Measurements from ENCODE around the gene LARP1B.
"Not testable (repeated sequence)": the region's sequence is repeated elsewhere in the genome, so short reads cannot be mapped to it uniquely, and the experiment has no call there.

Gene LARP1B

DNA sequence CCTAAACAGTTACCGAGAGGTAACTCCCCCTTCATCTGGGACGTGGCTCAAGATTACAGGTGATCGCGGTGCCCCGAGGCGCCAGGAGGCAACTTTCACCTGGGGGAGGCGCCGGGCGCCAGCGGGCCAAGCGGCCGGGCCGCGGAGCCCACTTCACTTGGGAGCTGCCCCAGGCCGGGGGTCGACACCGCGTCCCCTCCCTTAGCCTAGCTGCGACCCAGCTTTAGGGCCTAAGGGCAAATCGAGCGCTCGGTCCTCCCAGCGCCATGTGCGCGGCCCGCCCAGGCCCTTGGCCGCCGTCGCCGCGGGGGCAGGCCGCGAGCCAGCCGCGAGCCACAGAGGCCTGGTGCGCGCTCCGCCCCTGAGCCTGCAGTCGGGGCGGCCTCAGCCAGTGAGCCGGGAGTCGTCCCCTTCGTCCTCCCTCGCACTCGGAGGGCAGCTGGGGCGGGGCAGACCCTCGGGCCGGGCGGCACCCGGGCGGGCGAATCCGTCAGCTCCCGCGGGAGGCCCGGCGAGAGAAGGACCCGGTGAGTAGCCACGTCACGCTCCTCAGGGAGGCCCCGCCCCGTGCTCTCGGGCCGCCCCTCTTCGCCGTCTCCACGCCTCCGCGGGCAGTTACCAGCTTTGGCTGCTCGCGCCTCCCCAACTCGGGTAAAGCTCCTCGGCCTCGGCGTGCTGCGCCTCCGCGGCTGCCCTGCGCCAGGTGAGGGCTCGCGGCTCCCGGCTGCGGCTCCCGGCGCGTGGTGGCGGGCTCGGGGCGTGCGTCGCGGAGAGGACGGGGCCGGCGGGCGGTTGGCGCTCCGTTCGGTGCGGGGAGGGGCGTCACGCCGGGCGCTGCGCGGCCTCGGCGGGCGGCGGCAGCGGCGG, at the start of gene LARP1B:
TSS of gene LARP1B (plus strand) at position 614 of the 867 bp plus-strand sequence. CDS start 13,640 bp downstream, outside the sequence.
- peak within 1 kb of the TSS; percentile 87 for H3K4me3 Mint-ChIP-seq
- peak within 1 kb of the TSS; percentile 93 for H3K27ac Mint-ChIP-seq
- DNase-seq = peak; percentile 97
- no peaks in the 10 kb centered on the region for H3K9me3 Mint-ChIP-seq
- peaks cover 23% of the 10 kb centered on the region for H3K4me1 Mint-ChIP-seq (ENCODE audit: low read depth)
- H3K36me3 Mint-ChIP-seq (ENCODE audit: low read depth) = peaks cover 5% of the 10 kb centered on the region
- no peaks in the 10 kb centered on the region for H3K27me3 Mint-ChIP-seq

GRCh38 chr4:128025319-128025718, 35.8 kb upstream of the LARP1B start:
- Mint-ChIP-seq H3K9me3 (no peaks in the 10 kb centered on the region), H3K27me3 (no peaks in the 10 kb centered on the region), H3K36me3 (ENCODE audit: low read depth) (peaks cover 84% of the 10 kb centered on the region), H3K4me1 (ENCODE audit: low read depth) (no peaks in the 10 kb centered on the region), H3K4me3 (no peak overlapping the region), H3K27ac (no peak overlapping the region)
- DNase-seq = no peak

DNA sequence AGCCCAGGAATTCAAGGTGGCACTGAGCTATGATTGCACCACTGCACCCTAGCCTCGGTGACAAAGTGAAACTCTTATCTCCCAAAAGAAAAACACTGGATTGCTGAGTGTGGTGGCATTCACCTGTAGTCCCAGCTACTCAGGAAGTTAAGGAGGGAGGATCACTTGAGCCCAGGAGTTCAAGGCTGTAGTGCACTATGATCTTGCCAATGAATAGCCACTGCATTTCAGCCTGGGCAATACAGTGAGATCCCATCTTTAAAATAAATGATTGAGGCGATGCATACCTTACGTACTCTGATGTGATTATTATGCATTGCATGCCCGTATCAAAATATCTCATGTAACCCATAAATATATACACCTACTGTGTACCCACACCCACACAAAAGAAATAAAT, 31.2 kb upstream of the LARP1B start:
- Mint-ChIP-seq H3K27ac (no peak overlapping the region), H3K4me3 (no peak overlapping the region), H3K4me1 (ENCODE audit: low read depth) (no peaks in the 10 kb centered on the region), H3K27me3 (no peaks in the 10 kb centered on the region), H3K36me3 (ENCODE audit: low read depth) (peaks cover 71% of the 10 kb centered on the region), H3K9me3 (no peaks in the 10 kb centered on the region)
- DNase-seq = no peak

DNA sequence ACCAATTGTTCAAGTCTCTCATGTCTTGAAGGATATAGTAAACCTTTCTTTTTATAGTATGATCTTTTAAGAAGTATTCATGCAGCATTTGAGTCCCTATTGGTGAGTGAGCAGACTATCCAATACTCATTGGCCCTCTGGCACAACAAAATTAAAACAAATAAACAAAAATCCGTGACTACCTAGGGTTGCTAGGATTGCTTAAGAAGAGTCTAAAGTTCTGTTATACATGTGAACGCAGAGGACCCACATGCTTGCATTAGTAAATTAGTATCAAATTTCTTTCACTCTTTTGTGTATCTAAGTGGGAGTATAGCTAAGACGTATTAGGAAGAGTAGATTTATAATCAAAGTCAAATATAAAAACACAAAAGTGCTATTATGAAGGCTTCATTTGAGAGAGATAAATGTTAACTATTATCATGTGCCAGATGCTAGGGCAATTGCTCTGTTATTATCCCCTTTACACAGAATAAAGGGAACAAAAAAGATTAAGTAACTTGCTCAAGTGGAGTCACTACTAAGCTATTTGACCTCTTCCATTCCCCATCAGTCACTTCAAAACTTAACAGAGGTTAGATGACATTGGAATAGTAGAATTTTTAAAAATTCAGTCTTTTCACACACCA, 29.2 kb upstream of the LARP1B start:
- Mint-ChIP-seq H3K27me3 (no peaks in the 10 kb centered on the region), H3K4me1 (ENCODE audit: low read depth) (no peaks in the 10 kb centered on the region), H3K36me3 (ENCODE audit: low read depth) (peaks cover 64% of the 10 kb centered on the region), H3K27ac (no peak overlapping the region), H3K4me3 (no peak overlapping the region), H3K9me3 (no peaks in the 10 kb centered on the region)
- no peak for DNase-seq

GRCh38 chr4:128039568-128039967, 21.5 kb upstream of the LARP1B start:
- no peak for DNase-seq
- H3K9me3 Mint-ChIP-seq = no peaks in the 10 kb centered on the region
- H3K4me3 Mint-ChIP-seq = no peak overlapping the region
- no peak overlapping the region for H3K27ac Mint-ChIP-seq
- H3K4me1 Mint-ChIP-seq (ENCODE audit: low read depth) = no peaks in the 10 kb centered on the region
- no peaks in the 10 kb centered on the region for H3K27me3 Mint-ChIP-seq
- peaks cover 9% of the 10 kb centered on the region for H3K36me3 Mint-ChIP-seq (ENCODE audit: low read depth)

DNA sequence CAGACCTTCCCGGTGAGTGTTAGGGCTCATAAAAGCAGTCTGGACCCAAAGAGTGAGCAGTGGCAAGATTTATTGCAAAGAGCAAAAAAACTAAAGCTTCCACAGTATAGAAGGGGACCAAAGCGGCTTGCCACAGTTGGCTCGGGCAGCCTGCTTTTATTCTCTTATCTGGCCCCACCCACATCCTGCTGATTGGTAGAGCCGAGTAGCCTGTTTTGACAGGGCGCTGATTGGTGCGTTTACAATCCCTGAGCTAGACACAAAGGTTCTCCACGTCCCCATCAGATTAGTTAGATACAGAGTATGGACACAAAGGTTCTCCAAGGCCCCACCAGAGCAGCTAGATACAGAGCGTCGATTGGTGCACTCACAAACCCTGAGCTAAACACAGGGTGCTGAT, 14.1 kb upstream of the LARP1B start:
- H3K4me3 Mint-ChIP-seq; H3K27ac Mint-ChIP-seq; DNase-seq; H3K27me3 Mint-ChIP-seq; H3K4me1 Mint-ChIP-seq (ENCODE audit: low read depth); H3K36me3 Mint-ChIP-seq (ENCODE audit: low read depth); H3K9me3 Mint-ChIP-seq: not testable (repeated sequence)

GRCh38 chr4:128047514-128047913, 13.6 kb upstream of the LARP1B start:
- H3K4me1 Mint-ChIP-seq (ENCODE audit: low read depth); H3K9me3 Mint-ChIP-seq; H3K4me3 Mint-ChIP-seq; H3K27ac Mint-ChIP-seq; H3K27me3 Mint-ChIP-seq; DNase-seq; H3K36me3 Mint-ChIP-seq (ENCODE audit: low read depth): not testable (repeated sequence)

GRCh38 chr4:128051229-128051628, 9.9 kb upstream of the LARP1B start:
- H3K27ac Mint-ChIP-seq = not testable (repeated sequence)

GRCh38 chr4:128054907-128055306, 6.2 kb upstream of the LARP1B start:
- H3K4me1 Mint-ChIP-seq (ENCODE audit: low read depth); H3K9me3 Mint-ChIP-seq; H3K36me3 Mint-ChIP-seq (ENCODE audit: low read depth); H3K27ac Mint-ChIP-seq; H3K4me3 Mint-ChIP-seq; H3K27me3 Mint-ChIP-seq; DNase-seq: not testable (repeated sequence)

More at GRCh38 chr4:128051229-128051628, 9.9 kb upstream of the LARP1B start:
- H3K36me3 Mint-ChIP-seq (ENCODE audit: low read depth); H3K4me1 Mint-ChIP-seq (ENCODE audit: low read depth); H3K27me3 Mint-ChIP-seq; H3K4me3 Mint-ChIP-seq; H3K9me3 Mint-ChIP-seq; DNase-seq: not testable (repeated sequence)

DNA sequence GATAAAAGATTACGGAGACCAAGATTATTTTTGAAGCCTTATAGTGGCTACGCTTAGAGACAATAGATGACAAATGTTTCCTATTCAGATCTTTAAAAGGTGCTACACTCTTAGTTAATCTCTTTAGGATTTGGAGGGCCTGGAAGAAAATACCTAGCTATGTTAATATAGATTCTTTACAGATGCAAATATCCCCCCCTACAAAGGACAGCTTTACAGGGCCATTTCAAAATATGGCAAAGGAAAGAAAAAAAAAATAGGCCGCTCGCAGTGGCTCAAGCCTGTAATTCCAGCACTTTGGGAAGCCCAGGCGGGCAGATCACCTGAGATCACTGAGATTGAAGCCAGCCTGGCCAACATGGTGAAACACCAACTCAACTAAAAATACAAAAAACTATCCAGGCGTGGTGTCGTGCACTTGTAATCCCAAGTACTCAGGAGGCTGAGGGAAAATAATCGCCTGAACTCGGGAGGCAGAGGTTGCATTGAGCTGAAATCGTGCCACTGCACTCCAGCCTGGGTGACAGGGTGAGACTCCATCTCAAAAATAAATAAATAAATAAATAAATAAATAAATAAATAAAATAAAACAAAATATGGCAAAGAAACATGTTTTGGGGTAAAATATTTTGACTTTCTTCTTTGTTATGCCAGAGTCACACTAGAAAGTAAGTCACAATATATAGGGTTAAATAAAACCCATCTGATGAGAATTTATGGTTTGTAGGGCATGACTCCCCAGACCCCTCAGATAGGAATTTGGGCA, 5.5 kb upstream of the LARP1B start:
- not testable (repeated sequence) for H3K4me1 Mint-ChIP-seq (ENCODE audit: low read depth); H3K27me3 Mint-ChIP-seq; H3K36me3 Mint-ChIP-seq (ENCODE audit: low read depth); H3K9me3 Mint-ChIP-seq; H3K4me3 Mint-ChIP-seq; H3K27ac Mint-ChIP-seq; DNase-seq

DNA sequence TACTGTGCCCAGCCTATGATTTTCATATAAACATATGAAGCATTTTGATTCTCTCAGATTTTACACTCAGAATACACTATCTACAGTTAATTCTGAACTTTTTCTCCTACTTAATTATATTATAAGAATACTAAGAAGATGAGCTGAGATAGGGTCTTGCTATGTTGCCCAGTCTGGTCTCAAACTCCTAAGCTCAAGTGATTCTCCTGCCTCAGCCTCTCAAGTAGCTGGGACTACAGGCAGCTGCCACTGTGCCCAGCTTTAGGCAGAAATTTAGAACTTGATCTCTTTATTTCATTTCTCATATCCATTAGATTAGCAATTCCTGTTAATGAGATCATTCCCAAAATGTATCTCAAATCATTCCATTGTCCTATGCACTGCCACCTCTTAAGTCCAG, 4.7 kb upstream of the LARP1B start:
- no peaks in the 10 kb centered on the region for H3K27me3 Mint-ChIP-seq
- no peaks in the 10 kb centered on the region for H3K36me3 Mint-ChIP-seq (ENCODE audit: low read depth)
- no peaks in the 10 kb centered on the region for H3K9me3 Mint-ChIP-seq
- DNase-seq = no peak
- H3K4me1 Mint-ChIP-seq (ENCODE audit: low read depth) = peaks cover 9% of the 10 kb centered on the region
- H3K4me3 Mint-ChIP-seq = no peak overlapping the region
- no peak overlapping the region for H3K27ac Mint-ChIP-seq

DNA sequence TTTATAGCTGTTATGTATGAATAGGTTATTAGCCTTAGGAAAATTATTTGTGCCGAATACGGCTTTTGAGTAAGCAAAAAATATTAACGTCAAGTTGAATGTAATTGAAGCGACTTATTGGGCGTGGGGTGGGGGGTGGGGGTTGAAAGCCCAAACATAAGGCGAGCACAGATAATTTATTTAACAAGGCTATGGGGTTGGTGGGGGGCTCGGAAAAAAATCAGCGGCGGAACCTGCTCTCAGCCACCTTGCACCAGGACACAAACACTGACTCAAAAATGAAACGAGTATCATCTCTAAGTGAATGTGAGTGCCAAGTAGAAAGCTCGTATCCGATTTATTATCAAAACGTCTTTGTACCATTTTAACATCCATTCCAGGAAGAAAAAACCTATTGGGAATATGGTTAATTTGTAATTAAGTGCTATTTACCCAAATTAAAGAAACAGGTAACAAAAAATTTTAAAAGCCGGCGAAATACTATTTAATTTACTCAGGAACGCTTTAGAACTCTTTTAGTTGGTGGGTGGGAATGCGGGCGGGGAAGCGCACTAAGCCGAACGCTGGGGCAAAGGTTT, 902 bp upstream of the LARP1B start:
- no peaks in the 10 kb centered on the region for H3K9me3 Mint-ChIP-seq
- peaks cover 5% of the 10 kb centered on the region for H3K36me3 Mint-ChIP-seq (ENCODE audit: low read depth)
- peaks cover 21% of the 10 kb centered on the region for H3K4me1 Mint-ChIP-seq (ENCODE audit: low read depth)
- H3K27me3 Mint-ChIP-seq = no peaks in the 10 kb centered on the region
- no peak for DNase-seq
- peak overlapping the region; percentile 79 for H3K4me3 Mint-ChIP-seq
- H3K27ac Mint-ChIP-seq = peak overlapping the region; percentile 93

DNA sequence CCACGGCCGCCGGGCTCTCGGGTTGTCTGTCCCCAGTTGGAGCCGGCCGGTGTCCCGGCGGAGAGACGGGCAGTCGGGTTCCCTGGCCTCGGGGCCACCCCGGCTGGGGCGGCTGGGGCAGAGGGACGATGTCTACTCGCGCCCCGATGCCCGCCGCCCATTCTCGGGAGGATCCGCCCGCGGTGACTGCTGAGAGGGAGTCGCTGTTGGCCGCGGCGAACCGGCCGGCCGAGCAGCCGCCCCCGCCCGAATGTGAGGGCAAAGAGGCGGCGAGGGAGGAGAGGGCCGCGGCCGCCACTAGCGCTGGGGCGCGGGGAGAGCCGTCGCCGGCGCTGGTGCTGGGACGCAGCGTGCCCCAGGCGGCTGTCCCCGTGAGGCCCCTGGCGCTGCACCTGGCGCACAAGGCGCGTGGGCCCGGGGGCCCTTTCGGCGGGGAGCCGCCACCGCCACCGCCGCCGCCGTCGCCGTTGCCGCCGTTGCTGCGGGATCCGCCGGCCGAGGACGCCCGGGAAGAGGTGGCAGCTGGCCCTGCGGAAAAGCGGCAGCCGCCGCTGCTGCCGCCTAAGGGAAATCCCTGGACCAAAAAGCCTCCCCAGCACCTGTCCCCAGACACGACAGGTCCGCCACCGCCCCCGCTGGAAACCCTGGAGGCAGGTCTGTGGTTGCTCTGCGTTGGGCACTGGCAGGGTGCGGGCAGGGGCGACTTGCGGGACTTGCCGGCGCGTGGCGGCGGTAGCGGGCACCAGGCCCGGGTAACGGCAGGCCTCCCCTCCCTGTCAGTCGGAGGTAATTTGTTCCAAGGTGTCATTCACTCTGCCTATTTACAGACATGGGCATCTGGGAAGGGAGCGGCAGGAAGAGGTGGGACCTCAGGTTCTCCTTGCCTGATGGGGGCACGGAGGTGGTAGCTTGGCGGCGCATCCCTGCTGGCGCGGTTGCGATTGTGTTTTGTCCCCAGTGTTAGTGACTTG, 739 bp downstream of the LARP1B start:
- Mint-ChIP-seq H3K4me1 (ENCODE audit: low read depth) (peaks cover 23% of the 10 kb centered on the region), H3K27me3 (no peaks in the 10 kb centered on the region)

GRCh38 chr4:128066453-128066820, 5.3 kb downstream of the LARP1B start:
- not testable (repeated sequence) for H3K9me3 Mint-ChIP-seq; H3K27ac Mint-ChIP-seq; H3K36me3 Mint-ChIP-seq (ENCODE audit: low read depth); H3K27me3 Mint-ChIP-seq; H3K4me3 Mint-ChIP-seq; DNase-seq
- peaks cover 14% of the 10 kb centered on the region for H3K4me1 Mint-ChIP-seq (ENCODE audit: low read depth)

More for the DNA sequence above, 739 bp downstream of the LARP1B start:
- Mint-ChIP-seq H3K36me3 (ENCODE audit: low read depth) (peaks cover 5% of the 10 kb centered on the region), H3K9me3 (no peaks in the 10 kb centered on the region), H3K27ac (peak overlapping the region; percentile 83), H3K4me3 (peak overlapping the region; percentile 87)
- DNase-seq = peak; percentile 79

Measured in activated T-cell treated with anti-CD3 and anti-CD28 coated beads, Interleukin-2, amount 50 U/mL, for 24 hours (primary cell).